HG03159 (cell line): Measurements from ENCODE around the gene S1PR5.
"Not testable (repeated sequence)": the region's sequence is repeated elsewhere in the genome, so short reads cannot be mapped to it uniquely, and the experiment has no call there.

Experiments
- ATAC-seq: cut with Tn5 transposase; IDR thresholded peaks from one replicate; pipeline ENCODE4 v1.9.1; 2021; ENCODE audit warnings: mild to moderate bottlenecking, moderate library complexity; ENCODE audit not compliant: unreplicated experiment

Gene S1PR5

DNA sequence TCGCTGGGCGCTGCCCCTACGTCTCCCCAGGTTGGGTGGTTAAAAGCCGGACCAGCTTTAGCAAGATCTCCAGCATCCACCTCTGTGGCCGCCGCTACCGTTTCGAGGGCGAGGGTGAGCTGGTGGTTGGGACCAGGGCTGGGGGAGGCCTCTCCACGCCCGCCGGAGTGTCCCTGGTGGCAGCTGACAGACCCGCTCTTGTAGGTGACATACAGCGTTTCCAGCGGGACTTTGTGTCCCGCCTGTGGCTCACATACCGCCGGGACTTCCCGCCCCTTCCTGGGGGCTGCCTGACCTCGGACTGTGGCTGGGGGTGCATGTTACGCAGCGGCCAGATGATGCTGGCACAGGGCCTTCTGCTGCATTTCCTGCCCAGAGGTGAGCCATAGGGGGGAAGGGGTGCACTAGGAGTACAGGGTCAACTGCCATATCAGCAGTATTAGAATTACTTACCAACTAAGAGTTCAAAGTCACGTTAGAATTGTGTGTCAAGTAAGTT lies 27.6 kb upstream of the S1PR5 start:
- ATAC-seq, result no peak

DNA sequence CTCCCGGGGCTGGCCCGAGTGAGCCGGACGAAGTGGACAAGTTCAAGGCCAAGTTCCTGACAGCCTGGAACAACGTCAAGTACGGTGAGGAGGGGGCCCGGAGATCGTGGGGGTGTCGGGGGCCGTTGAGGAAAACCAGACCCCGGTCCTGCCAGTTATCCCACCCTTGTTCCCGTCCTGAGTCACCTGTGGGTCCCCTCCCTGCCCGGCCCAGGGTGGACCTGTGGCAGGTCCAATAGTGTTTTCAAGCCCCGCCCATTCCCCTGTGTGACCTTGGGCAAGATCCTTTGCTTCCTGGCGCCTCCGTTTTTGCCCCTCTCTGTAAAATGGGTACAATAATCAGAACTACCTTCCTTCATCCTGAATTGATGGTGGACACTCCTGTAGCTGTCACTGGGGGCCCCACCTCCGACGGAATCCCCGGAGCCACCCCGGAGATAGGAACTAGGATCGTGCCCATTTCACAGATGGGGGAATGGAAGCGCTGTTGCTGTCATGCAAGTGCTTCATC lies 27.1 kb upstream of the S1PR5 start:
- no peak for ATAC-seq

DNA sequence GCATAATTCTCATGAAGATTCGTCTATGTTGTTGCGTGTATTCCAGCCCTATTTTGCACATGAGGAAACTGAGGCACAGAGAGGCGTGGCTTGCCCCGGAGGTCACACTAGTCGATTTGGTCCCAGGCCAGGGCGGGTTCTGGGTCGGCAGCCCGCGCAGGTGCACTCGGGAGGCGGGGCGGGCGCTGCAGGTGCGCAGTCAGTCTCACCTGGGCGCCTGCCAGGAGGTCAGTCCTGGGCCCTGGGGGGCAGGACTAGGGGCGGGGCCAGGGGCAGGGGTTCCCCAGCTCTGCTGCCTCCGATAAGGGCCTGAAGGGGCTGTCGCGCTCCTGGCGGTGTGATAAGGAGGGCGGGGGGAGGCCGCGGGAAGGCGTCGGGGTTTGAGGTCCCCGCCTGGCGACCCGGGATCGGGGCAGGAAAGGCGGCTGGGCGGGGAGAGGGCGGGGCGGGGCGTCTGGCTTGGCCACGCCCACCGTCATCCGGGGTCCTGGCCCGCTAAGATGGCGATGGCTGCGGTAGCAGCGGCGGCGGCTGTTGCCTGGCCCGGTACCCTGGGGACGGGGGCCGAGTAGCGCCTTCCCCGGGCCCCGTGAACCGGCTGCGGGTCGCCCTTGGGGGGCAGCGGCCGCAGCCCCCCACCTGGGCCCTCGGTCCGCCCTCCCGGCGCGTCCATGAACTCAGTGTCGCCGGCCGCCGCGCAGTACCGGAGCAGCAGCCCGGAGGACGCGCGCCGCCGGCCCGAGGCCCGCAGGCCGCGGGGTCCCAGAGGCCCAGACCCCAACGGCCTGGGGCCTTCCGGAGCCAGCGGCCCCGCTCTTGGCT lies 26.4 kb upstream of the S1PR5 start, which contains the start of gene ATG4D:
Gene ATG4D, plus strand, starts transcription at position 485 of the 822 bp plus-strand sequence. Its CDS starts 187 bp downstream, at position 672.
- peak; percentile 65 for ATAC-seq

DNA sequence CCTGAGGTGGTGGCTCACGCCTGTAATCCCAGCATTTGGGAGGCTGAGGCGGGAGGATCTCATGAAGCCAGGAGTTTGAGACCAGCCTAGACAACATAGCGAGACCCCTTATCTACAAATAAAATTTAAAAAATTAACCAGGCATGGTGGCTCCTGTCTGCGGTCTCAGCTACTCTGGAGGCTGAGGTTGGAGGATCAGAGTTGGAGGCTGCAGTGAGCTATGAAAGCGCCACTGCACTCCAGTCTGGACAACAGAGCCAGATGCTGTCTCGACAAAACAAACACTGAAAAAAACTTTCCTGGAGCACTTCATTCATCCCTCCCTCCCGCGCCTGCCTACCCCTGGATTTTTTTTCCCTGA lies 25.8 kb upstream of the S1PR5 start:
- no peak for ATAC-seq

DNA sequence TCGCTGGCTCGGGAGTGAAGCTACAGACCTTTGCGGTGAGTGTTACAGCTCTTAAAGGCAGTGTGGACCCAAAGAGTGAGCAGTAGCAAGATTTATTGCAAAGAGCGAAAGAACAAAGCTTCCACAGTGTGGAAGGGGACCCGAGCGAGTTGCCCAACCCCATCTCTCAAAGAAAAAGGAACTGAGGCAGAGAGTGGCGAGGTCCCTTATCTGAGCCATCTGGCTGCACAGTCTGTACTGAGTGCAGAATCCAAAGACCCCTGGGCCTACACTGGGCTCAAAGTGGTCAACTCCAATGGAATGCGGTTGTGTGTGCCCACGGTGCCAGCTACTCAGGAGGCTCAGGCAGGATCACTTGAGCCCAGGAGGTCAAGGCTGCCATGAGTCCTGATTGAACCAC lies 21.8 kb upstream of the S1PR5 start:
- not testable (repeated sequence) for ATAC-seq

DNA sequence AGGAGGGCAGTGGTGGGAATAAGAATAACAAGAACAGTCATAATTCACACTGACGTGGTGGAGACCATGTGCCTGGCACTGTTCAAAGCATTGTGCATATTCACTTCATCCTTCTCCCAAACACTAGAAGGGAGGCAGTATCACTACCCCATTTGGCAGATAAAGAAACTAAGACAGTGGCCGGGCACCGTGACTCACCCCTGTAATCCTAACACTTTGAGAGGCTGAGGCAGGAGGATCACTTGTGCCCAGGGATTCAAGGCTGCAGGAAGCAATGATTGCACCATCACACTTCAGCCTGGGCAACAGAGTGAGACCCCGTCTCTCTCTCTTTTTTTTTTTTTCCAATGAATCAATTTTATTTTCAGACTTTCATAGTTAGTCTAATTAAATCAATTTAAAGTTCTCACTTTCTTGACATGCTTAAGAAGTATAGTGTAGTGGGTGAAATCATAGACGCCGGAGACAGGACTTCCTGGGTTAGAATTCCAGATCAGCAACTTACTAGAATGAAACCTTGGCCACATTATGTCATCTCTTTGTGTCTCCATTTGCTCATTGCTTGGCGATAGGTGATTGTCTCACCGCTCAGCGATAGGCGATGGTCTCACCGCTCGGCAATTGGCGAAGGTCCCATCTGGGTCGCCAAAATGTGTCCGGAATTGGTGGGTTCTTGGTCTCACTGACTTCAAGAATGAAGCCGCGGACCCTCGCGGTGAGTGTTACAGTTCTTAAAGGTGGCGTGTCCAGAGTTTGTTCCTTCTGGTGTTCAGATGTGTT lies 21.1 kb upstream of the S1PR5 start:
- ATAC-seq, result no peak

DNA sequence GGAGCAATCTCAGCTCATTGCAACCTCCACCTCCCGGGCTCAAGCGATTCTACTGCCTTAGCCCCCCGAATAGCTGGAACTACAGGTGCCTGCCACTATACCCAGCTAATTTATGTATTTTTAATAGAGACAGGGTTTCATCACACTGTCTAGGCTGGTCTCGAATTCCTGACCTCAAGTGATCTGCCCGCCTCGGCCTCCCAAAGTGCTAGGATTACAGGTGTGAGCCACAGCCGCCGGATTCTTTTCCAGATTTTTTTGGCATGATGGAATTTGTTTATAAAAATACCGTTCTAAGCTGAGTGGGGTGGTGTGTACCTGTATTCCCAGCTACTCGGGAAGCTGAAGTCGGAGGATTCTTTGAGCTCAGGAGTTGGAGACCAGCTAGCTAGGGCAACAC lies 20.4 kb upstream of the S1PR5 start:
- no peak for ATAC-seq

DNA sequence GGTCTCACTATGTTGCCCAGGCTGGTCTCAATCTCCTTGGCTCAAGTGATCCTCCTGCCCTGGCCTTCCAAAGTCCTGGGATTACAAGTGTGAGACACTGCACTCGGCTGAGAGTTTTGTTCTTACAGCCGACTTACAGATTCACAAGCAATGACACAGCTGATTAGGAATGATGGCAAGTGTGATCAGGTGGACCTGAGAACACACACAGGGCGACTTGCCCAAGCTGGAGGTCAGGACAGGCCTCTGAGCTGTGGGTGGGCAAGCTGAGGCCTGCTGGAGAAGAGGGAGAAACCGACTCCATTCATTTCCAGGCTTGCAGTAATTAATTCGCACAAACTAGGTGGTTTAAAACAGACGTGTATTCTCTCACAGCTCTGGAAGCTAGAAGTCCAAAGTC lies 18.4 kb upstream of the S1PR5 start:
- ATAC-seq, result no peak

DNA sequence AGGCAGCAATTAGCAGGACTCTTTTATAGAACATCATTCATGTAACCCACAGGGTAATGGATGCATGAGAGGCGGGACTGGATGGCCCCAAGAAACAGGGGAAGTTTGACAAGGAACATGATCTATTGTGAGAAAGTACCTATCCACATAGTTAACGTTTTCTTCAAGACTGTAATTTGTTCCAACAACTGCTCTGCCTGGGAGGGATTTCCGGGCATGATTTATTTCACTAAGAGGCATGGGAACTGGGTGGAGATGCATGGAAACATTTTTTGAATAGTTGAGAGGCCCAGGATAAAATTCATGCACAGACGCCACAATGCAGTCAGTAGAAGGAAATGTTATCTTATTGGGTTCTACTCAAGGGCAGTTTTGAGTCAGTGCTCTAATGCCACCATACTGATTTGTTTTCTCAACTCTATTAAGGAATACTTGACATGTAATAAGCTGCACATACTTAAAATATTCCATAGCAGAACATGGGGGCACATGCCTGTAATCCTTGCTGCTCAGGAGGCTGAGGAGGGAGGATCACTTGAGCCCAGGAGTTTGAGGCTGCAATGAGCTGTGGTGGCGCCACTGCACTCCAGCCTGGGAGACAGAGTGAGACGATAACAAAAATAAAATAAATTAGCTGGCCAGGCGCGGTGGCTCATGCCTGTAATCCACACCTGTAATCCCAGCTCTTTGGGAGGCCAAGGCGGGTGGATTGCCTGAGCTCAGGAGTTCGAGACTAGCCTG lies 16.6 kb upstream of the S1PR5 start:
- ATAC-seq, result no peak

DNA sequence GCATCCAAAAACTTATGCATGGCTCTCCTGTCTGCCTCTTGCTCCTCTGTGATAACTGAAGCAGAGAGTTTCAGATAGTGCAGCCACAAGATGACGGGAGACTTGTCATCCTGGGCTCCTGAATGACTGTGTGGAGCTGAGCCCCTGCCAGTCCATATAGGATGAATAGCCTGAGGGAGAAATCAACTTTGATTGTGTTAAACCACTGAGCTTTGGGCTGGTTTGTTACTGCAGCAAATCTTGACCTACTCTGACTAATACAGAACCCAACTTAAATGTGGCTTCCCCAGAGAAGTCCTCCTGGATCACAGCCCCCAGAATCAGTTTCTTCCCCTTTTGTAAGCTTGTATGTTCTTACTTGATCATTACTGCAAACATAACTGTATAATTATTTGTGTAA lies 15.2 kb upstream of the S1PR5 start:
- no peak for ATAC-seq

DNA sequence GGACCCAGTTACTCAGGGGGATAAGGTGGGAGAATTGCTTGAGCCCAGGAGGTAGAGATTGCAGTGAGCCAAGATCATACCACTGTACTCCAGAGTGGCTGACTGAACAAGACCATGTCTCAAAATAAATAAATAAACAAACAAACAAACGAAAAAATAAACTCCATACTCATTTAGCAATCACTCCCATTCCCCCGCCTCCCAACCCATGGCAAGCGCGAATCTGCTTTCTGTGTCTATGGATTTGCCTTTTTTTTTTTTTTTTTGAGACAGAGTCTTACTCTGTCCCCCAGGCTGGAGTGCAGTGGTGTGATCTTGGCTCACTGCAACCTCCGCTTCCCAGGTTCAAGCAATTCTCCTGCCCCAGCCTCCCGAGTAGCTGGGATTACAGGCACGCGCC lies 9.6 kb upstream of the S1PR5 start:
- ATAC-seq, result not testable (repeated sequence)

DNA sequence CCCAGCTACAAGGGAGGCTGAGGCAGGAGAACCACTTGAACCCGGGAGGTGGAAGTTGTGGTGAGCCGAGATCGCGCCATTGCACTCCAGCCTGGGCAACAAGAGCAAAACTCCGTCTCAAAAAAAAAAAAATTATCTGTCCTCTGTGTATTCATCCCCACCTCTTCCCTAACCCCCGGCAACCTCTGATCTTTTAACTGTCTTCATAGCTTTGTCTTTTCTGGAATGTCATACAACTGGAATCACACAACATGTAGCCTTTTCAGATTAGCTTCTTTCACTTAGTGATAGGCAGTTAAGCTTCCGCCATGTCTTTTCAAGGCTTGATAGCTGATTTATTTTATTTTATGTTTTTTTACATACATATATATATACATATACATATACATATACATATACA lies 8.4 kb upstream of the S1PR5 start:
- ATAC-seq, result no peak

DNA sequence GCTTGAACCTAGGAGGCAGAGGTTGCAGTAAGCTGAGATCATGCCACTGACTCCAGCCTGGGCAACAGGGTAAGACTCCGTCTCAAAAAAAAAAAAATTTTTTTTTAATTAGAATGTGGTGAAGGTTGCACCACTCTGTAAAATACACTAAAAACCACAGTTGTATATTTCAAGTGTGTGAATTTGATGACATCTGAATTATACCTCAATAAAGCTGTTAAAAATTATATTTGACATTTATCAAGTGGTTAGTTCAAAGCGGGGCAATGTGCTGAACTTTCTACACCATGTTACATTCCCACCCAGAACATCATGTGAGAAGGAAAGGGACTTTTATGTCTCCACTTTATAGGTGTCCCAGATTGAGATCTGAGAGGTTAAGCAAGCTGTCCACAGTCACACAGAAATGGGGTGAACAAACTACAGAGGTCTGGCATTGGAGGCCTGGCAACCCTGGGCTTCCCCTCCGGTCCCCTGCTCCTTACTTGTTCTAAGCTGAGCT lies 5.9 kb upstream of the S1PR5 start:
- no peak for ATAC-seq

DNA sequence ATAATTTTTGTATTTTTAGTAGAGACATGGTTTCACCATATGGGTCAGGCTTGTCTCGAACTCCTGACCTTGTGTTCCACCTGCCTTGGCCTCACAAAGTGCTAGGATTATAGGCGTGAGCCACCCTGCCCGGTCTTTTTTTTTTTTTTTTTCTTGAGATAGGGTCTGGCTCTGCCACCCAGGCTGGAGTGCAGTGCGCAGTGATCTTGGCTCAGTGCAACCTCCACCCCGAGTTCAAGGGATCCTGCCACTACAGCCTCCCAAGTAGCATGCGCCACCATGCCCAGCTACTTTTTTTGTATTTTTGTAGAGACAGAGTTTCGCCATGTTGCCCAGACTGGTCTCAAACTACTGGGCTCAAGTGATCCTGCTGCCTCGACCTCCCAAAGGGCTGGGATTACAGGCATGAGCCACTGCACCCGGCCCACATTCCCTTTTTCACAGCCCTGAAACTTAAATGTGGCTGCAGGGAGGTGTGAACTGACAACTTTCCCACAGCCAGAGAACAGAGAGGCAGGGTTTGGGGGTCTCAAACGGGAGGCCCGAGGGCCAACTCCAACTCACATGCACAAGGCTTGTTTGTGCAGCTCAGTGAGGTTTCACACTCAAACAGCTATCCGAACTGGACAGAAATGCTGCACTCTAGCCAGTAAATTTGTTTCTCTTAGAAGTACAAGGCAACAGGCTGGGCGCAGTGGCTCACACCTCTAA lies 4.4 kb upstream of the S1PR5 start:
- ATAC-seq, result no peak

DNA sequence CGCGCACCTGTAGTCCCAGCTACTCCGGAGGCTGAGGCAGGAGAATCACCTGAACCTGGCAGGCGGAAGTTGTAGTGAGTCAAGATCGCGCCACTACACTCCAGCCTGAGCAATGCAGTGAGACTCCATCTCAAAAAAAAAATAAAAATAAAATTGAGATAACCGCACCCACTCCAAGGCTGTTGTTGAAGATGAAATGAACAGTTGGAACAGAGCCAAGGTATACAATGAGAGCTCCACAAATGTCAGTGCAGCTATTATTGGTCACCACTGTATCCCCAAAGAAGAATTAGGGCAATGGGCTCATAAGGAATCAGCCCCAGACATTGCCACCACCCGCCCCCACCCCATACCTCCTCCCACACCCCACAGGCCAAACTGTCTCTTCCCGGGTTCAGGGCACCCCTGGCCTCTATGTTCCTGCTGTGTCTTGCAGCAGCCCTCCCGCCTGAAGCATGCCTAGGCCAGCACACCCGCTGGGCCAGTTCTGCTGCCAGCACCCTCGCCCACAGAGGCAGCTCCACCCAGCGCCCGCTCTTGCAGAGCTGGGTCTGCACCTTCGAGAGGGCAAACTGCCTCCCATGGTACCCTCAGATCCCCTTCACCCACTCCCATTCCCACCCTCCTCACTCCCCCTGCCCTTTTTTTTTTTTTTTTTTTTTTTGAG lies 3.5 kb upstream of the S1PR5 start:
- no peak for ATAC-seq

DNA sequence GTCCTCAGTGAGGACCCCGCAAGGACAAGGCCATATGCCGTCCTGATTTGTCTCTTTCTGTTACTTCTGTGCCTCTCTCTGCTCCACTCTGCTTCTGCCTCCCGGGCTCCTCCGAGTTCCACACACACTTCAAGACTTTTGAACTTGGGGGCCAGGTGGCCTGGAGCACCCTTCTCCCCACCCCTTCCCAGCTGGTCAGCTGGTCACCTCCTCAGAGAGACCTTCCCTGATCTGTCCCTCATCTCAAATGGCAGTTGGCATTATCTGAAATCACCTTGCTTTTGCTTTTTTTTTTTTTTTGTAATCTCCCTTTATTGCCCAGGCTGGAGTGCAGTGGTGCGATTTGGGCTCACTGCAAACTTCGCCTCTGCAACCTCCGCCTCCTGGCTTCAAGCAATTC lies 2.2 kb upstream of the S1PR5 start:
- no peak for ATAC-seq

DNA sequence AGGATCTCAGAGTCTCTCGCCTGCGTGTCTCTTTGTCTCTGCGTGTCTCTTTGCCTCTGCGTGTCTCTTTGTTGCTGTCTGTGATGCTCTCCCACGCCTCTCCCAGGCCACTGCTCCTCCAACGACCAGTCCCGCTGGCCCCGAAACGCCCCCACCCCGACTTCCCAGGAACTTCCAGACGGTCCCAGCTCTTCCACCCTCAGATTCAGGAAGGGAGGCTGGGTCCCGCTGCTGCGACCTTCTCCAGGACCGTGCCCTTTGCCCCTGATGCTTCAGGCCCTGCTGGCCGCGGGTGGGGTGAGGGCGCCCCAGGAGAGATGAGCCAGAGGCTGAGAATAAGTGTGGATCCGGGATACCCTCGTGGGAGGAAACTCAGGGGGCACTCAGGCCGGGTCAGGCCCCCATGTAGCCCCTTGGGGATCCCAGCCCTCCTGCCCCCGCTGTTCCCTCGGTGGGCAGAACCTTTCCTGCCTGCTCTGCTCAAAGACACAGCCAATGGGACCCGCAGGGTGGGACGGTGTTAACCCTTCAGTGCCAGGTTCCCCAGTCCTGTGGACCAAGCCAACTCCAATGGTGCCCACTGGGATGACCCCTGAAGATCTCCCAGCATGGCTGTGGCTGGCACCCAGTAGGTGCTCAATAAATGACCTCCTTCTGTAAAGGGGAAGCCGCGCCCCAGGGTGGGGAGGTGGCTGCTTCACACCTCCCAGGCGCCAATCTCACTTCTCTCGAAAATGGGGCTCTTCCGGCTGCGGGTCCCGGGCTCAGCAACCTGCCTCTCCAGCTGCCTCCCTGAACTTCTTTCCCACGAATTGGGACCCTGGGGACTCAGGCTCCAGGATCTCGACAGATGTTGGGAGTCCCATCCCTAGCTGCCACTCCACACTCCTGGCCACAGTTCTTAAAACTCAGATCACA lies 1.5 kb upstream of the S1PR5 start:
- ATAC-seq, result no peak

DNA sequence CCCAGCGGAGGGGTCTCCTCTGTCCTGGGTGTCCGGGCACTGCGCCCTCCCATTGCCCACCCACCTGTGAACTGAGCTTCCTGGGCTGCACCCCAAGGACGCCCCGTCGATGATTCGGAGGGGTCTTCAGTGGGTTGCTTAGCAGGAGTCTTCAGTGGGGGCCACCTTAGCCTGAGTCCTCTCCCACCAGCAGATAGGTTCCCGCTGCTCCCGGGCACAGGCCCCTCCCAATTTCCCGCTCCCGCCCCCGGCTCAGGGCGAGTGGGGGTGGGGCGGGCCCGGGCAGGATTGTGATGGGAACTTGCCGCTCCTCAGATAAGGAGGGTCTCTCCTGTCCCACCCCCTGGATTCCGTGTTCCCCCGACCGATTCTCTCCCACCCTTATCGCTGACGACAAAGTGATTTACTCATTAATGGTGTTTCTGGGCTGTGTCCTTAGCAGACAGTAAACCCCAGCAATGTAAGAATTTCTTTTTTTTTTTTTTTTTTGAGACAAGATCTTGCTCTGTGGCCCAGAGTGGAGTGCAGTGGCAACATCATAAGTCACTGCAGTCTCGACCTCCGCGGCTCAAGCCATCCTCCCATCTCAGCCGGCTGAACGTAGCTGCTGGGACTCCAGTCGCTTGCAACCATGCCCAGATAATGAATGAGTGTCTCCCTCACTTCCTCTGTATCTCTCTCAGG lies 655 bp upstream of the S1PR5 start:
- no peak for ATAC-seq
